OCI-LY3 (cell line): ENCODE data around the gene CFAP251.
"Not testable (repeated sequence)": the region's sequence is repeated elsewhere in the genome, so short reads cannot be mapped to it uniquely, and the experiment has no call there.

Experiments used
- EZH2phosphoT487 ChIP-seq: fragments of 200-600 bp; shearing (Covaris generic); IDR thresholded peaks from 2 replicates; pipeline ENCODE4 v1.6.1; 2018; ENCODE audit warnings: antibody characterized with exemption, mixed run types, low read depth
- TF ChIP-seq, protein P1 (sequence below): fragments of 200-600, 300-600 bp; sonication (generic); IDR thresholded peaks from 2 replicates; pipeline ENCODE4 v1.5.1; 2014; ENCODE audit warnings: antibody characterized with exemption, low read length, low read depth

DNA sequence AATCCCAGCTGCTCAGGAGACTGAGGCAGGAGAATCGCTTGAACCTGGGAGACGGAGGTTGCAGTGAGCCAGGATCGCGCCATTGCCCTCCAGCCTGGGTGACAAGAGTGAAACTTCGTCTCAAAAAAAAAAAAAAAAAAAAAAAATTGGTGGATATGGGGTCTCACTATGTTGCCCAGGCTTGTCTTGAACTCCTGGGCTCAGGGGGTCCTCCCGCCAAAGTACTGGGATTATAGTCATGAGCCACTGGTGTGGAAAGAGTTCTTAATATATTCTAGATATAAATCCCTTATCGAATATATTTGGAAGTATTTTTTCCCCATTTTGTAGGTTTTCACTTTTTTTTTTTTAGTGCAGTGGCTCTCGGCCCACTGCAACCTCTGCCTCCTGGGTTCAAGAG is 49.2 kb upstream of the CFAP251 start:
- TF ChIP-seq, protein P1, sequence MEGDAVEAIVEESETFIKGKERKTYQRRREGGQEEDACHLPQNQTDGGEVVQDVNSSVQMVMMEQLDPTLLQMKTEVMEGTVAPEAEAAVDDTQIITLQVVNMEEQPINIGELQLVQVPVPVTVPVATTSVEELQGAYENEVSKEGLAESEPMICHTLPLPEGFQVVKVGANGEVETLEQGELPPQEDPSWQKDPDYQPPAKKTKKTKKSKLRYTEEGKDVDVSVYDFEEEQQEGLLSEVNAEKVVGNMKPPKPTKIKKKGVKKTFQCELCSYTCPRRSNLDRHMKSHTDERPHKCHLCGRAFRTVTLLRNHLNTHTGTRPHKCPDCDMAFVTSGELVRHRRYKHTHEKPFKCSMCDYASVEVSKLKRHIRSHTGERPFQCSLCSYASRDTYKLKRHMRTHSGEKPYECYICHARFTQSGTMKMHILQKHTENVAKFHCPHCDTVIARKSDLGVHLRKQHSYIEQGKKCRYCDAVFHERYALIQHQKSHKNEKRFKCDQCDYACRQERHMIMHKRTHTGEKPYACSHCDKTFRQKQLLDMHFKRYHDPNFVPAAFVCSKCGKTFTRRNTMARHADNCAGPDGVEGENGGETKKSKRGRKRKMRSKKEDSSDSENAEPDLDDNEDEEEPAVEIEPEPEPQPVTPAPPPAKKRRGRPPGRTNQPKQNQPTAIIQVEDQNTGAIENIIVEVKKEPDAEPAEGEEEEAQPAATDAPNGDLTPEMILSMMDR = not testable (repeated sequence)
- not testable (repeated sequence) for TF ChIP-seq EZH2phosphoT487
